GM19193 (cell line): ENCODE data around the gene NRXN3.

ENCODE experiments used
- POLR2A ChIP-seq: IDR thresholded peaks from 4 replicates; pipeline ENCODE4 v1.6.1; 2011; ENCODE audit not compliant: insufficient read depth, insufficient read length; ENCODE audit errors: extremely low read depth

The NRXN3 gene

DNA sequence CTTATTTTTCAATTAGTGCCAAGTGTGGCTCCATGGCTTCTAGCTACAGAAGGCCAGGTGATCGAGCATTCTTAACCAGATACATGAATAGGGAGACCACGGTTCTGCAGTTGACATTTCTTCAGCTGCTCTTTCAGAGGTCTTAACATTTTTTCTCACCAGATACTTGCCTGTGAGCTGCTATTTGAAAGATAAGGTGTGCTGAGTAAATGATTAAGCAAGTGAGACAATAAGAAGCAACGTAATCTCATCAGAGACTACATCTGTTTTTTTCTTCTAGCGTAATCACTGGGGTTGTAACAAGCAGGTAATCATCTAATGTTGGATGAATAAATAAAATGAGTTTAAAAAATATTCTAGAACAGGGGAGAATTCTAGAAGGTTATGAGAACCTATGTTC is 1128.2 kb downstream of the NRXN3 start:
- TF ChIP-seq POLR2A: no peak

DNA sequence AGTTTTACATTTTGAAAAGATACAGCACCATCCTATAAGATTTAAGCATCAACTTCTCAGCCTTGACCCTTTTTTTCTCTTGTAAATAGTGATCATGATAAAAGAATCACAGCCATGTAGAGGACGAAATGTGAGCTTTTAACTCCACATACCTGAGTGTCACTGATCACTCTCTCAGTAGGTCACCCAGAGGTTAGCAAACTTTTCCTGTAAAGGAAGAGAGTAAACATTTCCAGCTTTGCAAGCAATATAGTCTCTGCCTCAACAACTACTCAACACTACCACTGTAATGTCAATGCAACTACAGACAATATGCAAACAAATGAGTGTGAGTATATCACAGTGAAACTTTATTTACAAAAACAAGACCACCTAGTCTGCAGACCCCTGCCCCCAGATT is 1129.0 kb downstream of the NRXN3 start:
- TF ChIP-seq POLR2A: no peak

DNA sequence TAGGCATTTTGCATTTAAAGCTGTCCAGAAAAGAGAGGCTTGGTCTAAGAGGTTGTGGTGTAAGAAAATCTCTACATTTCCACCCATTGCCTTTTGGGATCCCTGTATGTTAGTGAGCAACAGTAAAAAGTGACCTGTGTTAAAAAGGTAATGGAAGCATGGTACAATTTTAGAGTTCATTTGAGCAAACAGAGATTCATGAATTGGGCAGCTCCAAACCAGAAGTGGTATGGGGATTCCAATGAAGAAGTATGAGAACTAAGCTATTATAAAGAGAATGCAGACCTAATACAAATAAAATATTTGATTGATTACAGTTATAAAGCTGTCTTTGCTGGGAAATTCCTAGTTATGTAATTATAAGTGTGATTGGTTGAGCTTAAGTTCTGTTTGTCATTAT is 1134.1 kb downstream of the NRXN3 start:
- TF ChIP-seq POLR2A: no peak

DNA sequence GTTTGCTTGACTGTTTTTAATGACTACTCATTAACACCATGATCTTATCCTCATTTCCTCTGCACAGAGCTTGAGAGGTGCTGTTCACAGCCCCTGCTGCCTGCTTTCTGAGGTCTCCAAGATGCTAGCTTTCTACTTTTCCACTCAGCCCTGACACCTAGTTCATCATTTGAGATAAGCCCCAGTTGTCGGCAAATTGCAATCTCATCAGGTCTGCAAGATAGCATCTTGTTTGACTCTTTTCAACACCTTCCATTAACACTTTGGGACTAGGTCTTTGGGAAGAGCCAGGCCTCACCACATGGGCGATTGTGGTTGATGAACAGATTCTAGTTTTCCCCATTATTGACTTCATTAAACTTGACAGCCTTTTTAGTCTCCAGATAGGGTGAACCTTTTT is 1136.4 kb downstream of the NRXN3 start:
- TF ChIP-seq POLR2A: no peak

DNA sequence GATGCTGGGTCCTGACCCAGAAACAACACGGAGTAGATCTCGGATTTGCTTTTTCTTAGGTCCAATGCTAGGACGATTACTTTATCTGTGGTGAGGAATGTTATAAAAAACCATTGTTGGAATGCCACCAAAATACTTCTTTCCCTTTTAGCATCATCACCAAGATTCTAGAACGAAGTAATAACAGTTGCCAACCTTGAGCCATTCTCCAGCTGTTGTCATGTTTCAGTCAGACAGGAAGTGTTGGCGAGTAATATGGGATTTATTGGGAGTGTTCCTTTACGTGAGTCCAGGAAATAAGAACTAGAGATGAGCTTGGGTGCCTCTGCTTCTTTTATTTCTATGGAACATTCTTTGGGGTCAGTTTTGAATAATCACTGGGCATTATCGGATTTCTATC is 1148.2 kb downstream of the NRXN3 start:
- no peak for TF ChIP-seq POLR2A

DNA sequence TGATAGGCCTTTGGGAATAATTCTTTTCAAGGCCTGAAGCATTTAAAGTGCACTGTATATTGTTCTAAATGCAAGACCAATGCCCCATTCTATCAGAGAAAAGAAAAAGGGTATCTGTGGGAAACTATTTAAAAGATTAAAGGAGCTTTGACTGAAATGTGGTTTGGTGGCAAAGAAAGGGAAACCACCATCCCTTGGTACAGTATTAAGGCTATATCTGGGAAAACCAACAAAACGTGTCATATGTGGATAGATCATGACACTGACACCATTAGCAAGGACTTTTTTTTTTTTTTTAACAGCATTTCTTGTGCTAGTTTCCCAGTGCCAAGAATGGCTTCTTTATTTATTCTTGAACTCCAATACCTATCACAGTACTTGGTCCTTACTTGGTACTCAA is 1150.4 kb downstream of the NRXN3 start:
- no peak for TF ChIP-seq POLR2A

DNA sequence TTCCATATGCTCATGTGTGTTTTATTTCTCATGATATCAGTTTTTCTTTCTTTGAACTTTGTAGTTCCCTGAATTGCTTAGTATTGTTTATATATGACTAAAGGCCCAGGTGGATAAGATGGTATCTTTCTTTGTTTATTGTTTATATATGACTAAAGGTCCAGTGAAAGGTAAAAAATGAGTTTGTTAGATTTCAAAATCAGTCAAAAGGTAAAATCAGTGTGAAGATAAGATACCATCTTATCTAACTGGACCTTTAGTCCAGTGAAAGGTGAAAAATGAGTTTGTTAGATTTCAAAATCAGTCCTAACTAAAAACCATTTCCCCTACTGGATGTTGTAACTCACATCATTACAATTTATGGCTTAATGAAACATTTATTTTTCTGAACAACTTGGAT is 1150.9 kb downstream of the NRXN3 start:
- no peak for TF ChIP-seq POLR2A

DNA sequence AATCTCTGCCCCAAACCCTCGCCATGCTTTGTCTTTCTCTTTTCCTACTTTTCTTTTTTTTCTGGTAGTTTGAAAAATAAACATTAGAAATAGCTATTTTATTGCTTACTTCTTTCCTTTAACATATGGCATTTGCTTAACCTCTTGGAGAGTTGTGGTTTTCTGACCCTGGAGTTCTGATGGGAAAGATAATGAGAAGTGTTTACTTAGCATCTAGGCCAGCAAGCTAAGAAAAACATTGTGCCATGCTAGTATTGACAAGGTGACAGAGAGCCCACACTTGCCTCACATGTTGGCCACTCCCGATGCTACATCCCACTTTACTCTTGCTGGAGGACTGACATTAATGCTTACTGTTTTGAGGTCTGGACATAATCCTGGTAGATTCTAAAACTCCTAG is 1154.9 kb downstream of the NRXN3 start:
- no peak for TF ChIP-seq POLR2A

DNA sequence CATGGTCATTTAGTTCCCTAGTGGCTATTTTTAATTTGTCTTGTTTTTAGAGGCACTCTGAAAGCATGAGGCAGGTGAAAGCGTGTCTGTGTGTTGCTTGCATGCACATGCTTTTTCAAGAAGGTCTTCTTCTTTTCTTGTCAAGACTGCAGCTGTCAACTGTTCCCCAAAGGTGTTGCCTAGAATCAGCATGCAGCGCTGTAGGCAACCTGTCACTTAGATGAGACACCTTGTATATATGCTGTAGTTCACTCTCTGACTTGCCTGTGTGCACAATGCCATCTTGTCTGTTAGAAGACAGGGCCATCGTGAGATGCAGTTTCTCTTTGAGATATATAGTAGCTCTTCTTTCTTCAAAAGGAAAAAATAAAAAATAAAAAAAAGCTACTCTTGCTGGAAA is 1155.4 kb downstream of the NRXN3 start:
- TF ChIP-seq POLR2A: no peak

DNA sequence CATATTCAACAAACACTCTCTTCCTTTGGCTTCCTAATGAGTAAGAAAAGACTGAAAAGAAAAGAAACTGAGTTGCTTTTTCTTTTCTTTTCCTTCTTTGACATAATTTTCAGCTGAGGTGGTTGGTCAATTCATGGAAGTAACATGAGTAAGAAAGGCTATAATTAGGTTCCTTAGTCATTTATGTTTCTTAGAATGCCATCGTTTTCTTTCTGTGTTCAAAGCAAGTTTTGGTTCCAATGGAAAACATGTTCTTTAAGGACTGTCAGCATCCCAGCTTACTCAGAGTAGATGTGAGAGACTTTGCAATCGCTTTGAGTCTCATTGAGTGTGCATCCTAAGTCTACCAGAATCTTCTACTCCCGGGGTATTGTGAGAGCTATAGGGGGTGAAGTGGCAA is 1158.7 kb downstream of the NRXN3 start:
- TF ChIP-seq POLR2A: no peak

DNA sequence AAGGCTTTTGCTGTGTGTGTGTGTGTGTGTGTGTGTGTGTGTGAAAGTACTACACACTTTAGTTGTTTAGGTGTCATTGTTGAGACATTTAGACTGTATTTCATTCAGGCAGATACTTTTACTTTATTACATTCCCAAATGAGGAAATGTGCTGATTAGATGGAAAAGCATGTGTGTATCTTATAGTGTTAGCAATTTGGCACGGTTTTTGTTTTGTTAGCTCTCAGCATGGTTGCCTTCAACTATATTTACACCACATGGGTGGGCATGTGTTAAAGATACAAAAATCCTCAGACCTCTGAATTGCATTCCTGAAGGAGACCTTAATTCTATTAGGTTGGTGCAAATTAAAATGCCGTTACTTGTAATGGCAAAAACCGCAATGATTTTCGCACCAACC is 1161.7 kb downstream of the NRXN3 start:
- no peak for TF ChIP-seq POLR2A

DNA sequence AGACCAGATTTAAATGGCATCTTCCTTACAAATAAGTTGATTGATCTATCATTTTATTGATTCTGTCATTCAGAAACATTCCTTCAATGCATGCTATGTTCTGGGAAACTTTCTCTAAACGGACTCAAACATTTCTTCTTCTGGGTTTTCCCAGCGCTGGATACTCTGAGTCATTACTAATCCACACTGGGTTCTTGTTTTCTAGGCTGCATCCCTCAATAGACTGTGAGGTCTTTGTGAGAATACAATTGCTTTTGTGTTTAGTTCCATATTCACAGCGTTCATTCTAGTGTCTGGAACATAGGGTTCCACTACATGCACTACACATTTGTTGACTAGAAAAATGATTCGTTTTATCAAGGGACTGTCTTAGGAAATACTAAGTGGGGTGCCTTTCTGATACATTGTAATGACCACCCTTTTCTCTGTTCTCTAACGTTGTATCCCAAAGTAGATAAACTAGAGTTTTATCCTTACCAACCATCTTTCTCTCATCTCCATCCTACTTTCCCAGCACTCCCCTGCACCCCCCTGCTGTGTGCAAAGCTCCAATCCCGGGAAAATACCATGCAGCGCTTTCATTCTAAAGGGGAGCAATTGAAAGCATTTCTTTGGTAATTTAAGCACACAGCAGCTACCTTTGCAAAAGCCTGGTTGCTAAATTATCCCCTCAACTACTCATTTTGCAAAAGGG is 1162.5 kb downstream of the NRXN3 start:
- no peak for TF ChIP-seq POLR2A

DNA sequence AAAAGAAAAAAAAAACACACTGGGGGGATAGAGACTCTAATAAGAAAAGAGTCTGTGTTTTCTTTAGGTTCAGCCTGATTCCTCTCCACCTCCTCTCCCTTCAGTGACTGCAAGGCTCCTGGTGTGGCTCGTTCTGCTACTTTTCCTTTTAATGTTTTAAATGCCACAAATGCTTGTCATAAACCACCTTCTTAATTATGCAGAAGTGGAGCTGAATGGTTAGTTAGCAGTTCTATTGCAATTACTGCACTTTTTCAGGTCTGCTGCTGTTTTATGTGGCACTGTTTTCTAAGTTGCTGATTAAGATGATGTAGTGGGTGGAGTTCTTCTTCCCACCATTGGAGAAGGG is 1163.0 kb downstream of the NRXN3 start:
- no peak for TF ChIP-seq POLR2A

DNA sequence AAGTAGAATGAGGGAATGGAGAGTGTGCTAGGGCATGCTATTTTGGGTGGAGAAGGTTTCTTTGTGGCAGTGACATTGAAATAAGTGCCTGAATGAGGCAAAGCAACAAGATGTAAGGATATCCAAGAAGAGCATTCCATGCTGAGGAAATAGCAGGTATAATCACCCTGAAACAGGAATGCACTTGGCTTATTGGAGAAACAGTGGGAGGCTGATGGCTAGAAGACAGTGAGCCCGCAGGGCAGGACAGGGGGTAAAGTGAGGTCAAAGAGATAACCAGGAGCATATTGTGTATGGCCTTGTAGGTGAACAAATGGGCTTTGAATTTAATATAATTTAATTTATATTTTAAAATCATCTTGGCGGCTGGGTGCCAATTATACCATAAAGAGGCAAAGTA is 1164.1 kb downstream of the NRXN3 start:
- no peak for TF ChIP-seq POLR2A

DNA sequence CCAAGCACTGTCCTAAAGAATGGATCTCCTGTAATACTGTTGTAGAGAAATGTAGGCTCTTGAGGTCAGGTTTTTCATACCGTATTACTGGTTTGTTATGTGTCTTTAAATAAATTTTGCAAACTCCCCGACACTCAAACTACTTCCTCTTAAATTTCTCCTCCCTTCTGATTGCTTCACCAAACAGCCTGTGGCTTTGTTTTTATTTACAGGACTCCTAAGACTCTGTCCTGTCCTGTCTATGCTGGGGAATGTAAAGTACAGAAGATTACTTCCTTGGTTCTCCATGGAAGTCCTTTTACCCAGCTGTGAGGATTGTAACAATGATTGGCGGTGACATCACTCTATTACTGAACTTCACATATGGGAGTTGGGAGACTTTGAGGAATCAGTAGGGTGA is 1167.6 kb downstream of the NRXN3 start:
- TF ChIP-seq POLR2A: no peak

DNA sequence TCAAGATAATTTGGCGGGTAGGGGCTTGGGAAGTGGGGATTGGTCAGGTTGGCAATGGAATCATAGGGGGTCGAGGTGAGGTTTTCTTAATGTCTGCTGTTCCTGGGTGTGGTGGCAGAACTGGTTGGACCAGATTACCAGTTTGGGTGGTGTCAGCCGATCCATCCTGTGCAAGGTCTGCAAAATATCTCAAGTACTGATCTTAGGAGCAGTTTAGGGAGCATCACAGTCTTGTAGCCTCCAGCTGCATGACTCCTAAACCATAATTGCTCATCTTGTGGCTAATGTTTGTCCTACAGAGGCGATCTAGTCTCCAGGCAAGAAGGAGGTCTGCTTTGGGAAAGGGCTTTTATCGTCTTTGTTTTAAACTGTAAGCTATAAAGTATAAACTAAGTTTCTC is 1172.8 kb downstream of the NRXN3 start:
- no peak for TF ChIP-seq POLR2A

DNA sequence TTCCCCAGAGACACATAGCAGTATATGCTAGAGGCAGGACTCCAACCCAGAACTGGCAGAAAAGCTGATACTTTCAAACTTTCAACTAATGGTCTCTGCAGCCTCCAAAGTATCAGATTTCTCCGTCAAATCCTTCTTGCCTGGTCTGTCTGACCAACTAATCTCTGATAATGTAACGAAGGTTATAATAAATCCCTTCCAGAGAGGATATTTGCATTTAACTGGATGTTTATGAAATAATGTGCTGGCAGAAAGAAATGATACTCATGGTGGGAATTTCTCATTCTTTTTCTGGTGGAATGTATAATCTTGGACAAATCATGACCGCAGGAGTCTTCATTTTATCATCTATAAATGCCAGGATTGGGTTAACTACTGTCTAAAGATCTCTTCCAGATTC is 1180.8 kb downstream of the NRXN3 start:
- no peak for TF ChIP-seq POLR2A
